Smooth muscle cell (in vitro differentiated cells): ENCODE results near the gene OR6B3. TPM values are rescaled to one million over a fixed set of nuclear protein-coding genes. Genes with fewer than 3 reads are reported as not detected.

Source experiments
- DNase-seq: peaks from one replicate; lab custom pipeline; 2025; ENCODE audit not compliant: unreplicated experiment; lab: John Stamatoyannopoulos, UW
- H2AFZ ChIP-seq: fragments of 200-600 bp; sonication (generic); 2 replicates; pipeline ENCODE4 v1.6.0; 2016; ENCODE audit warnings: antibody characterized with exemption, low read depth, mild to moderate bottlenecking
- H3F3A ChIP-seq: fragments of 200-600 bp; sonication (generic); 2 replicates; pipeline ENCODE4 v1.6.0; 2017; ENCODE audit warnings: antibody characterized with exemption, low read depth
- H3K27ac ChIP-seq: fragments of 200-600 bp; sonication (generic); 2 replicates; pipeline ENCODE4 v1.5.1; 2016; ENCODE audit warnings: low read depth, mild to moderate bottlenecking
- H3K27me3 ChIP-seq: fragments of 200-600 bp; sonication (generic); 2 replicates; pipeline ENCODE4 v1.6.1; 2016; ENCODE audit warnings: low read depth, mild to moderate bottlenecking
- H3K36me3 ChIP-seq: fragments of 200-600 bp; sonication (generic); 2 replicates; pipeline ENCODE4 v1.5.1; 2016; ENCODE audit warnings: low read depth
- H3K4me1 ChIP-seq: fragments of 200-600 bp; sonication (generic); 2 replicates; pipeline ENCODE4 v1.5.1; 2016; ENCODE audit warnings: low read depth
- H3K4me2 ChIP-seq: fragments of 200-600 bp; sonication (generic); 2 replicates; pipeline ENCODE4 v1.6.0; 2016; ENCODE audit warnings: mild to moderate bottlenecking
- H3K4me3 ChIP-seq: fragments of 200-600 bp; sonication (generic); 2 replicates; pipeline ENCODE4 v1.5.1; 2016; ENCODE audit warnings: mild to moderate bottlenecking
- H3K79me2 ChIP-seq: fragments of 200-600 bp; sonication (generic); 2 replicates; pipeline ENCODE4 v1.6.0; 2016; ENCODE audit warnings: low read depth, mild to moderate bottlenecking
- H3K9ac ChIP-seq: fragments of 200-600 bp; sonication (generic); 2 replicates; pipeline ENCODE4 v1.6.0; 2016; ENCODE audit warnings: low read depth
- H3K9me3 ChIP-seq: fragments of 200-600 bp; sonication (generic); replicated peaks from 2 replicates; pipeline ENCODE4 v1.5.1; 2016; ENCODE audit warnings: low read depth
- H4K20me1 ChIP-seq: fragments of 200-600 bp; sonication (generic); 2 replicates; pipeline ENCODE4 v1.6.0; 2016; ENCODE audit warnings: low read depth
- WGBS: methylation state at CpG from one replicate; pipeline ENCODE4 v1.1.7; 2016; ENCODE audit warnings: low lambda C conversion rate; 5-methylcytosine and 5-hydroxymethylcytosine counted together
- polyA plus RNA-seq: library from polyadenylated mRNA; unstranded; fragments of >200 nt; fragmentation: Nextera tagmentation; extraction: Ambion mirVana; gene quantifications from 2 replicates; pipeline ENCODE4 v1.2.1, GENCODE V29; 2016
- total RNA-seq: library from RNA; depleted of rRNA; stranded (reverse); fragments of >200 nt; gene quantifications from 2 replicates; pipeline ENCODE4 v1.2.3, GENCODE V29; 2014
- TF ChIP-seq, protein P1 (sequence below): fragments of 200-600 bp; sonication (generic); IDR thresholded peaks from 2 replicates; pipeline ENCODE4 v1.5.1; 2017; ENCODE audit warnings: borderline replicate concordance, mild to moderate bottlenecking, antibody characterized with exemption; ENCODE audit not compliant: insufficient read depth, poor library complexity, severe bottlenecking

The OR6B3 gene
- total and polyA plus RNA-seq, 2 experiments from 2014 or later = not detected

DNA sequence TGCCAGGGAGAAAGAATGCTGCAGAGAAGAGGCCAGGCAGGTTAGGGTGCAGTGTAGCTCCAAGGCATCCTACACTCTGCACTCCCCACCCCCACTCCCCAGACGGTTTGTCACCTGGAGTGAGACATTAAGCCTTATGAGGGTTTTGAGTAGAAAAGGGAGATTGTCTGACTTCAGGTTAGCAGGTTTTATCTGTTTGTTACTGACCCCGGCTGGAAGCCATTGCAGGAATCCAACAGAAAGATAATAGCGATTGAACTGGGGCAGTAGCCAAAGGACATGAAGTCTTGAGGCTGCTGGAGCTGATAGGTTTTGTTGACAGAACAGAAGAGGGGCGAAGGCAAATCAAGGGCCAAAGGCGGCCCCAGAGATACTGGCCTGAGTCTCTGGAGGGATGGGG, 36.0 kb upstream of the OR6B3 start:
- Histone ChIP-seq H3K9ac (no peak overlapping the region), H3K4me3 (no peak overlapping the region), H2AFZ (no peak overlapping the region), H4K20me1 (no peaks in the 10 kb centered on the region), H3K36me3 (no peaks in the 10 kb centered on the region), H3K27me3 (peaks cover 1% of the 10 kb centered on the region), H3K4me1 (no peaks in the 10 kb centered on the region), H3K9me3 (no peaks in the 10 kb centered on the region), H3K27ac (no peak overlapping the region), H3K79me2 (no peaks in the 10 kb centered on the region), H3F3A (no peaks in the 10 kb centered on the region), H3K4me2 (no peak overlapping the region)
- TF ChIP-seq, protein P1, sequence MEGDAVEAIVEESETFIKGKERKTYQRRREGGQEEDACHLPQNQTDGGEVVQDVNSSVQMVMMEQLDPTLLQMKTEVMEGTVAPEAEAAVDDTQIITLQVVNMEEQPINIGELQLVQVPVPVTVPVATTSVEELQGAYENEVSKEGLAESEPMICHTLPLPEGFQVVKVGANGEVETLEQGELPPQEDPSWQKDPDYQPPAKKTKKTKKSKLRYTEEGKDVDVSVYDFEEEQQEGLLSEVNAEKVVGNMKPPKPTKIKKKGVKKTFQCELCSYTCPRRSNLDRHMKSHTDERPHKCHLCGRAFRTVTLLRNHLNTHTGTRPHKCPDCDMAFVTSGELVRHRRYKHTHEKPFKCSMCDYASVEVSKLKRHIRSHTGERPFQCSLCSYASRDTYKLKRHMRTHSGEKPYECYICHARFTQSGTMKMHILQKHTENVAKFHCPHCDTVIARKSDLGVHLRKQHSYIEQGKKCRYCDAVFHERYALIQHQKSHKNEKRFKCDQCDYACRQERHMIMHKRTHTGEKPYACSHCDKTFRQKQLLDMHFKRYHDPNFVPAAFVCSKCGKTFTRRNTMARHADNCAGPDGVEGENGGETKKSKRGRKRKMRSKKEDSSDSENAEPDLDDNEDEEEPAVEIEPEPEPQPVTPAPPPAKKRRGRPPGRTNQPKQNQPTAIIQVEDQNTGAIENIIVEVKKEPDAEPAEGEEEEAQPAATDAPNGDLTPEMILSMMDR = no peak
- no peak for DNase-seq
- 73% methylated on average over 5 of the region's 5 CpGs for WGBS

DNA sequence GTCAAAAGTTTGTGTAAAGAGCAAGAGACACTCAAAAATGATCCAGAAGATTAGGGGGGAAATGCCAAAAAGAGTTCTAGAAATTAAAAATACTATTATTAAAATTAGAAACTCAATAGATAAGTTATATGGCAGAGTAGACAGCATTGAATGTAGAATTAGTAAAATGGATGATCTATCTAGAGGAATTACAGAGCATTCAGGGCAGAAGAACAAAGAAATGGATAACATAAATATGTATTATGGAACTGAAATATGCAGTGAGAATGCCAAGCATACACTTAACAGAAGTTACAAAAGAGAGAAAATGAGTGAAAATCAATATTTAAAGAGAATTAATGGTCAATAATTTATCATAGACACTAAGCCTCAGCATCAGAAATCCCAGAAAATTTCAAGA, 33.2 kb upstream of the OR6B3 start:
- H4K20me1 ChIP-seq = no peaks in the 10 kb centered on the region
- no peak overlapping the region for H3K4me2 ChIP-seq
- no peaks in the 10 kb centered on the region for H3K36me3 ChIP-seq
- no peak overlapping the region for H3K9ac ChIP-seq
- no peak for DNase-seq
- H3K27me3 ChIP-seq = no peaks in the 10 kb centered on the region
- no peak overlapping the region for H3K4me3 ChIP-seq
- H3F3A ChIP-seq = no peaks in the 10 kb centered on the region
- TF ChIP-seq, protein P1 = no peak
- H2AFZ ChIP-seq = no peak overlapping the region
- H3K9me3 ChIP-seq = no peaks in the 10 kb centered on the region
- H3K79me2 ChIP-seq = no peaks in the 10 kb centered on the region
- H3K27ac ChIP-seq = no peak overlapping the region
- no peaks in the 10 kb centered on the region for H3K4me1 ChIP-seq

DNA sequence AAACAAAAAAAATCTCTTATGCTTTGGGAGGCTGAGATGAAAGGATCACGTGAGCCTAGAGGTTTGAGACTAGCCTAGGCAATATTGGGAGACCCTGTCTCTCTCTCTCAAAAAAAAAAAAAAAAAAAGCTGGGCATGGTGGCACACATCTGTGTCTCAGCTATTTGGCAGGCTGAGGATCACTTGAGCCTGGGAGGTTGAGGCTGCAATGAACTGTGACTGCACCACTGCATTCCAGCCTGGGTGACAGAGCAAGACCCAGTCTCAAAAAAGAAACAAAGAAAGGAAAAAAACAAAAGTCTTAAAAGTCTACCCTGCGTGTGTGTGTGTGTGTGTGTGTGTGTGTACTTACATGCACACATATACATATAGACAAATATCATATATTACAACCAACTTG, 25.3 kb upstream of the OR6B3 start:
- Histone ChIP-seq H3K79me2 (no peaks in the 10 kb centered on the region), H3K27me3 (no peaks in the 10 kb centered on the region), H3K4me3 (no peak overlapping the region), H3K27ac (no peak overlapping the region), H3K4me1 (no peaks in the 10 kb centered on the region), H3K4me2 (no peak overlapping the region), H2AFZ (no peak overlapping the region), H3K9me3 (peaks cover 8% of the 10 kb centered on the region), H3K36me3 (no peaks in the 10 kb centered on the region), H3F3A (no peaks in the 10 kb centered on the region), H3K9ac (no peak overlapping the region), H4K20me1 (no peaks in the 10 kb centered on the region)
- 63% methylated on average over 2 of the region's 2 CpGs for WGBS
- no peak for DNase-seq
- TF ChIP-seq, protein P1 = no peak

DNA sequence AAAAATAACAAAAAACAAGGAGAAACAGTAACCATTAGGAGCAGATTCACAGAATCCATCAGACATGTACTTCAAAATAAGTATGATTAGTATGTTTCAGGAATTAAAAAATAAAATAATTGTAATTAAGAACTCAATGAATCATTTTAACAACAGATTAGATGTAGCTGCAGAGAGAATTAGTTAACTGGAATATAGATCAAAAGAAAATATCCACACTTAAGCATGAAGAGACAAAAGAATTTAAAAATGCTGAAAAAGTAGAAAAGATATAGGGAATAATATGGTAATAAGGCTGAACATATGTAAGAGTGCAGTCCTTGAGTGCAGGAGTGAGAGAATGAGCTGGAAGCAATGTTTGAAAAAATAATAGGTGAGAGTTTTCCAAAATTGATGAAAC, 24.1 kb upstream of the OR6B3 start:
- Histone ChIP-seq H4K20me1 (no peaks in the 10 kb centered on the region), H3K9me3 (peaks cover 8% of the 10 kb centered on the region), H2AFZ (no peak overlapping the region), H3K4me2 (no peak overlapping the region), H3K36me3 (no peaks in the 10 kb centered on the region), H3K9ac (no peak overlapping the region), H3K4me1 (no peaks in the 10 kb centered on the region), H3F3A (no peaks in the 10 kb centered on the region), H3K27me3 (no peaks in the 10 kb centered on the region), H3K27ac (no peak overlapping the region), H3K79me2 (no peaks in the 10 kb centered on the region), H3K4me3 (no peak overlapping the region)
- no peak for DNase-seq
- TF ChIP-seq, protein P1 = no peak
